ENCODE results near the gene RNF44.

Gene RNF44

GRCh38 chr5:176540956-176541337 lies 3.7 kb upstream of the RNF44 start:
- DNase-seq, result no peak
- no peaks in the 10 kb centered on the region for H3K36me3 Mint-ChIP-seq (ENCODE audit: low read depth)
- H3K4me3 Mint-ChIP-seq, result peak overlapping the region; percentile 81
- TF ChIP-seq, protein P1, sequence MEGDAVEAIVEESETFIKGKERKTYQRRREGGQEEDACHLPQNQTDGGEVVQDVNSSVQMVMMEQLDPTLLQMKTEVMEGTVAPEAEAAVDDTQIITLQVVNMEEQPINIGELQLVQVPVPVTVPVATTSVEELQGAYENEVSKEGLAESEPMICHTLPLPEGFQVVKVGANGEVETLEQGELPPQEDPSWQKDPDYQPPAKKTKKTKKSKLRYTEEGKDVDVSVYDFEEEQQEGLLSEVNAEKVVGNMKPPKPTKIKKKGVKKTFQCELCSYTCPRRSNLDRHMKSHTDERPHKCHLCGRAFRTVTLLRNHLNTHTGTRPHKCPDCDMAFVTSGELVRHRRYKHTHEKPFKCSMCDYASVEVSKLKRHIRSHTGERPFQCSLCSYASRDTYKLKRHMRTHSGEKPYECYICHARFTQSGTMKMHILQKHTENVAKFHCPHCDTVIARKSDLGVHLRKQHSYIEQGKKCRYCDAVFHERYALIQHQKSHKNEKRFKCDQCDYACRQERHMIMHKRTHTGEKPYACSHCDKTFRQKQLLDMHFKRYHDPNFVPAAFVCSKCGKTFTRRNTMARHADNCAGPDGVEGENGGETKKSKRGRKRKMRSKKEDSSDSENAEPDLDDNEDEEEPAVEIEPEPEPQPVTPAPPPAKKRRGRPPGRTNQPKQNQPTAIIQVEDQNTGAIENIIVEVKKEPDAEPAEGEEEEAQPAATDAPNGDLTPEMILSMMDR (IDR thresholded peaks at IDR 0.05), result no peak
- H3K4me1 Mint-ChIP-seq, result peaks cover 62% of the 10 kb centered on the region
- peaks cover 17% of the 10 kb centered on the region for H3K27me3 Mint-ChIP-seq (ENCODE audit: low read depth, poor library complexity)
- H3K27ac Mint-ChIP-seq, result peak overlapping the region; percentile 44
- H3K9me3 Mint-ChIP-seq, result no peaks in the 10 kb centered on the region

GRCh38 chr5:176540476-176540899 lies 3.3 kb upstream of the RNF44 start:
- H3K4me1 Mint-ChIP-seq, result peaks cover 67% of the 10 kb centered on the region
- peaks cover 17% of the 10 kb centered on the region for H3K27me3 Mint-ChIP-seq (ENCODE audit: low read depth, poor library complexity)
- peak overlapping the region; percentile 44 for H3K27ac Mint-ChIP-seq
- TF ChIP-seq, protein P1 (IDR thresholded peaks at IDR 0.05), result no peak
- no peaks in the 10 kb centered on the region for H3K9me3 Mint-ChIP-seq
- DNase-seq, result no peak
- no peak overlapping the region for H3K4me3 Mint-ChIP-seq
- no peaks in the 10 kb centered on the region for H3K36me3 Mint-ChIP-seq (ENCODE audit: low read depth)

DNA sequence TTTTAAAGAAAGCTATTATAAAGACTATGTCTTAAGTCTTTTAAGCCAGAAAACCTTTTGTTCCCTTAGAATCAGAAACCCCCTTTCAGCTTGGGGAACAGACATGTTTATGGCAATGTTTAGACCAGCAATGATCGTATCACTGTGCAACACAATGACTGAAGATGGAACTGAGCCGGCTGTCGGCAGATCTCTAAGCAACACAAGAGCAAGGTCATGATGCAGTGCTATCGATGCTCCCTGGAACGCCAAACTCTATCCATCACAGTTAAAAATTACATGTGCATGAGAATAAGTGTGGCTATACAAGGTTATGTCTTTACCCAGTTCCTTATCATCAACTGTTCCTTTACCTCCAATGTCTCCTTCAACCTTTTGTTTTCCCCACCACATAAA lies 1.8 kb upstream of the RNF44 start:
- no peak overlapping the region for H3K27ac Mint-ChIP-seq
- H3K4me1 Mint-ChIP-seq, result peaks cover 73% of the 10 kb centered on the region
- H3K36me3 Mint-ChIP-seq (ENCODE audit: low read depth), result no peaks in the 10 kb centered on the region
- TF ChIP-seq, protein P1 (IDR thresholded peaks at IDR 0.05), result no peak
- DNase-seq, result no peak
- H3K4me3 Mint-ChIP-seq, result no peak overlapping the region
- H3K27me3 Mint-ChIP-seq (ENCODE audit: low read depth, poor library complexity), result peaks cover 7% of the 10 kb centered on the region
- no peaks in the 10 kb centered on the region for H3K9me3 Mint-ChIP-seq

DNA sequence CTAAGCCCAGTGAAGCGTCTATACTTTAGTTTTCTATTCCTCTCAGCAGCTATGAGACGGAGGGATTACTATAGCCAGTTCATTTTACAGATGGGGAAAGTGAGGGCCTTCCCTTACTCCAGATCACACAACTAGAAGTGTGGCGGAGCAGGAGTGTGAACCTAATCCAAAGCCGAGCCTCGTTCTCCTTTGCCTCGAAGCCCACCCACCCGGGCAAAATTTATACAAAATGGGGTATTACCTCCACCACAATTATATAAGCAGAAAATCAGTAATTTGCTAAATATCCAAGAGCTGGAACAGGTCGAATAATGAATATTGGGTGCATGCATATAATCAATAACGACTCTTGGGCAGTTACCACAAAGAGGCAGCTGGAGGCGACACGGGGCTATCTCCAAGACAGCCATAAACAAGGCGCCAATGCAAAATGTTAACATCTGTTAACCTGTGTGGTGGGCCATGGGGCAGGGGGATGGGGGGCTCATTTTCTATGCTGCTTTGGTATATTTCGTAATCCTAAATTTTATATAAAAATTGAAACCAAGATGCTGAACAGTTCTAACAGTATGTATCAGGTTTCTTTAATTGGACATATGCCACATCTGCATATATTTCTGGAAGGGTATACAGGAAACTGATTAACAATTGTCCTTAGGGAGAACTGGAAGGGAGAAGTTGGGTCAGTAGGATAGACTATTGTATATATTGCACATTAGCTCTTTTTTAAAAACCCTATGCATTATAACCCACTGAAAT lies 1.2 kb upstream of the RNF44 start:
- DNase-seq, result no peak
- TF ChIP-seq, protein P1 (IDR thresholded peaks at IDR 0.05), result no peak
- Mint-ChIP-seq H3K27me3 (ENCODE audit: low read depth, poor library complexity) (peaks cover 2% of the 10 kb centered on the region), H3K4me1 (peaks cover 75% of the 10 kb centered on the region), H3K27ac (peak overlapping the region; percentile 100), H3K4me3 (peak overlapping the region; percentile 99), H3K9me3 (no peaks in the 10 kb centered on the region), H3K36me3 (ENCODE audit: low read depth) (no peaks in the 10 kb centered on the region)

- H3K27me3 Mint-ChIP-seq (ENCODE audit: low read depth, poor library complexity), result peaks cover 2% of the 10 kb centered on the region
- peak; percentile 94 for DNase-seq
- TF ChIP-seq, protein P1 (IDR thresholded peaks at IDR 0.05), result no peak
- H3K27ac Mint-ChIP-seq, result peak overlapping the region; percentile 100
- no peaks in the 10 kb centered on the region for H3K9me3 Mint-ChIP-seq
- peak overlapping the region; percentile 99 for H3K4me3 Mint-ChIP-seq
- peaks cover 78% of the 10 kb centered on the region for H3K4me1 Mint-ChIP-seq
- no peaks in the 10 kb centered on the region for H3K36me3 Mint-ChIP-seq (ENCODE audit: low read depth)
Observed at GRCh38 chr5:176537554-176538229, 490 bp upstream of the RNF44 start.
